CD4-positive, alpha-beta T cell (primary cell): ENCODE results near the gene KIAA1210. TPM values are rescaled to one million over a fixed set of nuclear protein-coding genes. Genes with fewer than 3 reads are reported as not detected.
A peak's percentile ranks its signal among the peaks of the same experiment; 100 is the strongest.

Experiments used
- ATAC-seq: fragments of 200-7000 bp; cut with Tn5 transposase; one replicate; pipeline ENCODE4 v1.10.0; 2022; ENCODE audit warnings: mild to moderate bottlenecking; ENCODE audit not compliant: poor library complexity
- CTCF ChIA-PET: fragments of 350-600 bp; sonication (Branson Sonifier 250); formaldehyde crosslinking; loops from one replicate; lab custom pipeline; 2021; ENCODE audit warnings: antibody characterized with exemption, inconsistent platforms; lab: Charles Lee
- POLR2A ChIA-PET: fragments of 350-600 bp; sonication (Branson Sonifier 250); formaldehyde crosslinking; loops from one replicate; lab custom pipeline; 2021; ENCODE audit warnings: antibody characterized with exemption, inconsistent platforms; lab: Charles Lee
- DNase-seq, 14 experiments: peaks; one replicate each; pipeline ENCODE4 v3.0.0-alpha.2; 2013 to 2020; ENCODE audit warnings: mixed read lengths in 2 of 14
- H3K27ac ChIP-seq, 2 donors: one replicate each; pipeline versions ENCODE4 v1.5.1 to v1.7.0; 2013; ENCODE audit warnings: low read length in 2 of 2, low read depth in 1 of 2, mild to moderate bottlenecking in 1 of 2
- H3K27me3 ChIP-seq, 2 experiments: 1 replicate in 1 of 2; 2 replicates in 1 of 2; pipeline versions ENCODE4 v1.6.1 to v1.7.0; 2013; ENCODE audit warnings: low read length in 2 of 2, control low read depth in 1 of 2, mild to moderate bottlenecking in 1 of 2, moderate library complexity in 1 of 2; ENCODE audit not compliant: insufficient read depth in 2 of 2, control insufficient read depth in 1 of 2
- H3K36me3 ChIP-seq: one replicate; pipeline ENCODE4 v1.6.1; 2013; ENCODE audit warnings: low read length, control low read depth; ENCODE audit not compliant: insufficient read depth
- H3K4me1 ChIP-seq: one replicate; pipeline ENCODE4 v1.6.1; 2013; ENCODE audit warnings: low read length, control low read depth; ENCODE audit not compliant: insufficient read depth
- H3K4me3 ChIP-seq: one replicate; pipeline ENCODE4 v1.5.1; 2013; ENCODE audit warnings: mild to moderate bottlenecking, low read length, moderate library complexity
- H3K9me3 ChIP-seq, 2 experiments: 1 replicate in 1 of 2; 2 replicates in 1 of 2; pipeline versions ENCODE4 v1.6.1 to v1.7.0; 2013; ENCODE audit warnings: low read length in 2 of 2, mild to moderate bottlenecking in 2 of 2, control low read depth in 1 of 2, moderate library complexity in 1 of 2; ENCODE audit not compliant: control insufficient read depth in 1 of 2, insufficient read depth in 1 of 2
- H3K27ac Mint-ChIP-seq: one replicate; pipeline ENCODE4 v1.8.0; 2020; ENCODE audit warnings: mixed read lengths
- H3K27me3 Mint-ChIP-seq: one replicate; pipeline ENCODE4 v1.8.0; 2021; ENCODE audit warnings: mixed read lengths
- H3K36me3 Mint-ChIP-seq: one replicate; pipeline ENCODE4 v1.8.0; 2021; ENCODE audit warnings: low read depth, mixed read lengths
- H3K4me1 Mint-ChIP-seq: one replicate; pipeline ENCODE4 v1.8.0; 2021; ENCODE audit warnings: low read depth, mixed read lengths
- H3K4me3 Mint-ChIP-seq: one replicate; pipeline ENCODE4 v1.8.0; 2020; ENCODE audit warnings: mild to moderate bottlenecking, mixed read lengths
- H3K9me3 Mint-ChIP-seq: one replicate; pipeline ENCODE4 v1.8.0; 2020; ENCODE audit warnings: mixed read lengths
- intact Hi-C, 2 experiments: fragments of 100-400 bp; cut with DNase I in 1 of 2; cut with micrococcal nuclease in 1 of 2; formaldehyde crosslinking; loops; one replicate each; pipeline versions ENCODE4 v1.15.1 to v1.9.0; 2023 to 2025; cut with DNase I, micrococcal nuclease
- total RNA-seq, 174 experiments: library from RNA in 2 of 174; stranded (reverse) in 2 of 174; gene quantifications; one replicate each; pipeline ENCODE4 v1.2.3 and lab custom pipeline; 2021 to 2026
- TF ChIP-seq, protein P1 (sequence below): fragments of 200-600 bp; IDR thresholded peaks from one replicate; pipeline ENCODE4 v1.8.0; 2022; ENCODE audit warnings: antibody characterized with exemption, mild to moderate bottlenecking

The KIAA1210 gene
- total RNA-seq, 2 experiments from 2014 or later: not detected

DNA sequence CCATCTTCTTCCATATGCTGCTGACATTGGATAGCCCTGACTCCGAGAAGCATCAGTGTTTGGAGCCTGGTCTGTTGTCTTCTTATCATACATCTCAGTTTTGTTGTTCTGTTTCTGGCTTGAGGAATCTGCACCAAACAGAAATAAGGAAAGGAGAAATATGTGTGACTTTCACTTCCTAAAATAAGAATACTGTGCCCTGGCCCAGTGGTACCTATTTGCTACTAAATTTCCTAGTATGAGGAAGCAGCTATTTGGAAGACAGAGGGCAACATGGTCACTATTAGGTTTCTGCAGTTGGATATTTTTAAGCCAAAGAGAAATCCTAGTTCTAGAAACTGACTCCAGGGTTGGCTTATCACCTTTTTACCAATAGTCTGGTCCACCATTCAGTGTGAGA lies 38.0 kb downstream of the KIAA1210 start:
- H3K4me1 ChIP-seq: no peaks in the 10 kb centered on the region
- no peaks in the 10 kb centered on the region for H3K9me3 ChIP-seq
- CTCF ChIA-PET: interaction anchor here (0.6 kb wide), 1 partner anchor 356 kb away, joined by 4 read pairs; no protein-coding TSS in a partner anchor
- Mint-ChIP-seq H3K4me1 (no peaks in the 10 kb centered on the region), H3K27me3 (peaks cover 15% of the 10 kb centered on the region), H3K36me3 (no peaks in the 10 kb centered on the region), H3K9me3 (no peaks in the 10 kb centered on the region), H3K27ac (no peak overlapping the region), H3K4me3 (no peak overlapping the region)
- H3K36me3 ChIP-seq: no peaks in the 10 kb centered on the region
- TF ChIP-seq, protein P1, sequence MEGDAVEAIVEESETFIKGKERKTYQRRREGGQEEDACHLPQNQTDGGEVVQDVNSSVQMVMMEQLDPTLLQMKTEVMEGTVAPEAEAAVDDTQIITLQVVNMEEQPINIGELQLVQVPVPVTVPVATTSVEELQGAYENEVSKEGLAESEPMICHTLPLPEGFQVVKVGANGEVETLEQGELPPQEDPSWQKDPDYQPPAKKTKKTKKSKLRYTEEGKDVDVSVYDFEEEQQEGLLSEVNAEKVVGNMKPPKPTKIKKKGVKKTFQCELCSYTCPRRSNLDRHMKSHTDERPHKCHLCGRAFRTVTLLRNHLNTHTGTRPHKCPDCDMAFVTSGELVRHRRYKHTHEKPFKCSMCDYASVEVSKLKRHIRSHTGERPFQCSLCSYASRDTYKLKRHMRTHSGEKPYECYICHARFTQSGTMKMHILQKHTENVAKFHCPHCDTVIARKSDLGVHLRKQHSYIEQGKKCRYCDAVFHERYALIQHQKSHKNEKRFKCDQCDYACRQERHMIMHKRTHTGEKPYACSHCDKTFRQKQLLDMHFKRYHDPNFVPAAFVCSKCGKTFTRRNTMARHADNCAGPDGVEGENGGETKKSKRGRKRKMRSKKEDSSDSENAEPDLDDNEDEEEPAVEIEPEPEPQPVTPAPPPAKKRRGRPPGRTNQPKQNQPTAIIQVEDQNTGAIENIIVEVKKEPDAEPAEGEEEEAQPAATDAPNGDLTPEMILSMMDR: no peak
- DNase-seq (peak in 1 of 14 experiments; percentile 0), ATAC-seq (no peak)
- POLR2A ChIA-PET: no interaction called here
- no peak overlapping the region for H3K4me3 ChIP-seq
- no peak overlapping the region for H3K27ac ChIP-seq
- intact Hi-C loops: no loop called here
- peaks cover 0 to 2% of the 10 kb centered on the region in 2 experiments for H3K27me3 ChIP-seq

DNA sequence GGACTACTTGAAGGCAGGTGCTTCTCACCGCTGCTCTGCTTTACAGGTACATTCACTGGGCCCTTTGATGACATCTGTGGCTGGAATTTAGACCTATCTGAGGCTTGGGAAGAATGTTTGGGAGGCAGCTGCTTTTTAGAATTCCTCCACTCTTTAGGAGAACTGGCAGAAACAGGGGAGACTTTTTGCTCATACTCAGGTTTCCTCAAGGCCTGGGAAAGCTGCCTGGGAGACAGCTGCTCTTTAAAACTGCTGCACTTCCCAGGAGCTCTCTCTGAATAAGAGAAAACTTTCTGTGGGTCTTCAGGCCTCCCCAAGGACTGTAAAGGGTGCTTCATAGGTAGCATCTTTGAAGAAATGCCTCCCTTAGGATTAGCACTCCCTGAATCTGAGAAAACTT lies 40.5 kb downstream of the KIAA1210 start:
- Mint-ChIP-seq H3K27me3 (peaks cover 15% of the 10 kb centered on the region), H3K4me3 (no peak overlapping the region), H3K4me1 (no peaks in the 10 kb centered on the region), H3K36me3 (no peaks in the 10 kb centered on the region), H3K27ac (no peak overlapping the region), H3K9me3 (no peaks in the 10 kb centered on the region)
- TF ChIP-seq, protein P1: no peak
- no peaks in the 10 kb centered on the region for H3K9me3 ChIP-seq
- DNase-seq (no peak), ATAC-seq (no peak)
- intact Hi-C loops: no loop called here
- no peak overlapping the region for H3K27ac ChIP-seq
- no peaks in the 10 kb centered on the region for H3K27me3 ChIP-seq
- ChIA-PET CTCF (no interaction called here), POLR2A (no interaction called here)
- no peaks in the 10 kb centered on the region for H3K36me3 ChIP-seq
- H3K4me1 ChIP-seq: no peaks in the 10 kb centered on the region
- H3K4me3 ChIP-seq: no peak overlapping the region

DNA sequence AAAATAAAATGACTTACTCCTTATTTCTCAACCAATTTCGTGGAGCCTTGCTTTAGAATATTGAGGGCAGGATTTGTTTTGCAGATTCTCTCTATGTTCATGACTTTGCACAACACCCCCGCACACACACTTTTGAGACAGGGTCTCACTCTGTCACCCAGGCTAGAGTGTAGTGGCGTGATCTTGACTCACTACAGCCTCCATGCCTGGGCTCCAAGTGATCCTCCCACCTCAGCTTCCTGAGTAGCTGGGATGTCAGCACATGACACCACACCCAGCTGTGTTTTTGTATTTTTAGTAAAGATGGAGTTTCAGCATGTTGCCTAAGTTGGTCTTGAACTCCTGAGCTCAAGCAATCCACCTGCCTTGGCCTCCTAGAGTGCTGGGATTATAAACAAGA lies 42.8 kb downstream of the KIAA1210 start:
- H3K27ac Mint-ChIP-seq: no peak overlapping the region
- no peak overlapping the region for H3K4me3 Mint-ChIP-seq
- intact Hi-C loops: no loop called here
- peaks cover 3% of the 10 kb centered on the region for H3K27me3 Mint-ChIP-seq
- Histone ChIP-seq H3K36me3 (no peaks in the 10 kb centered on the region), H3K9me3 (no peaks in the 10 kb centered on the region), H3K4me1 (no peaks in the 10 kb centered on the region), H3K4me3 (no peak overlapping the region), H3K27me3 (no peaks in the 10 kb centered on the region), H3K27ac (no peak overlapping the region)
- CTCF ChIA-PET: no interaction called here
- H3K9me3 Mint-ChIP-seq: no peaks in the 10 kb centered on the region
- H3K36me3 Mint-ChIP-seq: no peaks in the 10 kb centered on the region
- TF ChIP-seq, protein P1: no peak
- POLR2A ChIA-PET: no interaction called here
- no peak for DNase-seq
- H3K4me1 Mint-ChIP-seq: no peaks in the 10 kb centered on the region
- no peak for ATAC-seq
